K562 treated with DMSO at 1 percent for 12 hours (cell line): Measurements from ENCODE around the gene C10orf53. TPM values are rescaled to one million over a fixed set of nuclear protein-coding genes. Genes with fewer than 3 reads are reported as not detected.

ENCODE experiments used
- total RNA-seq: library from RNA; unstranded; fragments of 300-600 nt; gene quantifications from 2 replicates; pipeline ENCODE4 v1.2.3, GENCODE V29; 2022; ENCODE audit not compliant: insufficient read depth

C10orf53 gene
- not detected in 2 replicates for total RNA-seq

GRCh38 chr10:49679480-49679893, at the start of gene C10orf53:
Gene C10orf53, plus strand, starts transcription at chr10:49679651. Its CDS starts 47 bp downstream, at chr10:49679698.

Other genes with a start within 250 kb of the C10orf53 start
- 5.9 and 13.3 TPM in 2 replicates for gene ERCC6, start 140.5 kb upstream of the C10orf53 start, total RNA-seq
- not detected in 2 replicates for gene SLC18A3, start 69.3 kb upstream of the C10orf53 start, total RNA-seq
- not detected in 2 replicates for gene CHAT, start 65.6 kb upstream of the C10orf53 start, total RNA-seq
- 0.38 and 0.52 TPM in 2 replicates for gene OGDHL, start 82.7 kb downstream of the C10orf53 start, total RNA-seq